Stimulated activated naive CD4-positive, alpha-beta T cell treated with Interleukin-2 at 50 U/mL for 16 hours (primary cell): Measurements from ENCODE around the gene ZNF462.

ENCODE experiments used
- DNase-seq: peaks from one replicate; lab custom pipeline; 2025; lab: John Stamatoyannopoulos, UW

Gene ZNF462

GRCh38 chr9:106929471-106930177 is 66.7 kb downstream of the ZNF462 start:
- DNase-seq = no peak

DNA sequence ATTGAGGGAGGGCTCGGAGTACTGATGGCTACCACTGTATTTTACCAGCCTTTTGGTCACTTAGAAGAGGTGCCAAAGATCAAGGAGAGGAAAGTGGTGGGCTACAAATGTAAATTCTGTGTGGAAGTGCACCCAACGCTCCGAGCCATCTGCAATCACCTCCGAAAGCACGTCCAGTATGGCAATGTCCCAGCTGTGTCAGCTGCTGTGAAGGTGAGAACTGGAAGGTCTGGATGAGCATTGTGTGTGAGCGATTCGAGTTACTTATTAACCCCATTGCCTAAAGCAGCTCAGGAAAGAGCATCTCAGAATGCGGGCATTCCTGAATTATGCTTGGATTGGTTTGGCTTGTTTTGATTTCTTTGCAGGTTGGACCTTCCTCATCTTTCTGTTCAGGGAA is 67.5 kb downstream of the ZNF462 start:
- no peak for DNase-seq

DNA sequence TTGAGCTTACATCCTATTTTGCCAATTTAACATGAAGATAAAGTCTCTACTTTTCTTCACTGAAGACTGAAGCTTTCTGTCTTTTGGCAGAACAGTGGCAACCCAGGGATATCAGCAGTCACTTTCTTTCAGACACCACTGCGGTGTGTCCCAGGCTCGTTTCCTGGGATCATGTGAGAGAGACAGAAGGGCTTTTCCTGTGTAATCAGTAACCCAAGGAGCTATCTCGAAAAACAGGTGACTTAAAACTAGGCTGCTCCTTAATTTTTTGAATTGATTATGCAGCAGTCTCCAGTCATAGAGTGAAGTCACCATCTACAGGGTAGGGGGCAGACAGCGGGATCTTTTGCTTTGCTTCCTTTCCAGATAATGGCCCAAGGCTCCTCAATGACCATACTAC is 68.5 kb downstream of the ZNF462 start:
- no peak for DNase-seq

GRCh38 chr9:106932178-106932577 is 69.2 kb downstream of the ZNF462 start:
- DNase-seq = no peak

GRCh38 chr9:106932675-106933074 is 69.7 kb downstream of the ZNF462 start:
- no peak for DNase-seq

GRCh38 chr9:106933470-106933869 is 70.5 kb downstream of the ZNF462 start:
- no peak for DNase-seq

- no peak for DNase-seq
These were observed 71.7 kb downstream of the ZNF462 start for GRCh38 chr9:106934442-106935238.

- DNase-seq = no peak
These were observed 73.7 kb downstream of the ZNF462 start for GRCh38 chr9:106936680-106937079.

DNA sequence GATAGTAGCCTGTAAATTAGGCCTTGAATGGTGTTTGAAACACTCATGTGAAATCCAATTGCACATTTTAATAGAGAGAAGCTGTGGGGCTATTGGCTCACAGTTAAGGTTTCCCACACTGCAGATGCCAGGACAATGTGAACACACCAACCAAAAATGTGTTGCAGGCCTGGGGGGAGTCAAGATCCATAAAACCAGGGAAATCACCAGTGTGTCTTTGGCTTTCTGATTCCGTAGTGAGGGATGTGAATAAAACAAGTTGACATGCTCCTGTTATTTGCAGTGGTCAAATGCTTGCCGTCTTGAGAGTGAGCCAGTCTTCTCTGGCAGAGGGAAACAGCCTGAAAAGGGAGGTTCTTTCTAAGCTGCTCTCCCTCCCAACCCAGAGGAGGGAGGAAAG is 79.0 kb downstream of the ZNF462 start:
- DNase-seq = no peak

DNA sequence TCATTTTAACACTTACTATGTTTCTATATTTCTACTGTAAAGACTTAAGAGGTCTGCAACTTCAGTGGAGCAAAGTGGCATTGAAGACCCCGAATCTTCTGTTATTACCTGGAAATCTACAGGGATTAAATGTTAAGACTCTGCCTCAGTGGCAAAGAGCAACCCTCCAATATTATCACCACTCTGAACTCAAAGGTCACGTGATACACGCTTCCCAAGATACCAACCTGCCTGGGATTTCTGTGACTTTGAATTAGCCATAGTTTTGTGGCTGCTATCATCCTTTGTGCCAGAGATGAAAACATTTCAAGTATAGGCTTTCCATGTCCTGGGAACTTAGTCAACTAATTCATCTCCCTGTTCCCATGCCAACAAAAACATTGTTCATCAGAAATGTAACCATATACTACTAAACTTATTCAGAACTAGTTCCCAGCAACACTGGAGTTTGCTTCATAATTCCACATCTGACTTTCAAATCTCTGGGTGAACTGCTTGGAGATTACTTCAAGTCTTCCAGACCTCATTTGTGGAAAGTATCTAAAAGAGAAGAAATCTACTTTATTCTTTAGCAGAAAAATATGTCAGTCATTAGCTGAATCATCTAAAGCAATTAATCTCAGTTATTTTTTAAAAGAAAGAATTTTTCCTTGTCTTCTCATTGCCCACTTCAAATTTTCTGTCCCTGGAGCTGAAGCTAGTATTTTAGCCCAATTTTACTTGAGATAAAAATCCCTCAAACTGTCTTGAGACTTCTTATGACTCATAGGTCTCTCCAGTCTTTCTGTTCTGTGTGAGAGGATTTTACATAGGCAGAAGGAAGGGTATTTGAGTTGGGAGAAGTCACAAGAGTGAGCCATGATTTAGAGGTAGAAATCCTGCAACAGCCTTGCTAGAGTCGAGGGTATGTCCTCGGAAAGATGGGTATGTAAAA is 83.0 kb downstream of the ZNF462 start:
- DNase-seq = no peak

- no peak for DNase-seq
These were observed 84.3 kb downstream of the ZNF462 start for GRCh38 chr9:106947106-106947900.

GRCh38 chr9:106953174-106953573 is 90.2 kb downstream of the ZNF462 start:
- no peak for DNase-seq

- no peak for DNase-seq
These were observed 91.6 kb downstream of the ZNF462 start for GRCh38 chr9:106954558-106954957.

GRCh38 chr9:106954974-106955850 is 92.2 kb downstream of the ZNF462 start:
- no peak for DNase-seq

- DNase-seq = no peak
These were observed 94.0 kb downstream of the ZNF462 start for GRCh38 chr9:106956971-106957370.

DNA sequence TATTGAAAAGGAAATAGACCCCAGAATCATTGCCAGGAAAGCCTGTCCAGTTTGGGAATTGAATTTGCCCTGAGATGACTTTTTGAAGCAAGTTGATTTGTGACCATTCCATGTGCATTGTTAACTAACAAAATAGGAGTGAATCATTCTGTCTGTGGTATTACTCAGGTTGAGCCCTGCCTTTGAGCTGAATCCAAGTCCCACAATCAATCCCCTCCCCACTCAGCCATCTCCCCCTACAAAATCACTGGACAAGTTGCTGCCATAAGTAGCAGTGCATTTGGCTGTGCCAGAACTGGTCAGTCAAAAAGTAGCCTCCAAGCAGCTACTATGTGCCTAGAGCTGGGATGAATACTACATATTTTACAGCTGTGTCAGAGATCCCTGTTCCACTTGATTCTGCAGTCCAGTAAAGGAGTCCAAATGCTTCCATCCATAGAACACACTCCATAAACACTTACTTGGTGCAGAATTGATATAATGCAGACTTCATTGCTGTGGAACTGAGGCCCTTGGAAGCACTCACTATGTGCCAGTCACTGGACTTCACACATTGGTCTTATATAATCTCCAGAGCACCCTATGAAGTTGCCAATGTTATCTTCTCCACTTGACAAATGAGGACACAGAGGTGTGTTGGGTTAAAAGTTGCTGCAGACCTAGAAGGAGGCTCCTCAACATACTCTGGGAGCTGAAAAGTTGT is 96.1 kb downstream of the ZNF462 start:
- no peak for DNase-seq

DNA sequence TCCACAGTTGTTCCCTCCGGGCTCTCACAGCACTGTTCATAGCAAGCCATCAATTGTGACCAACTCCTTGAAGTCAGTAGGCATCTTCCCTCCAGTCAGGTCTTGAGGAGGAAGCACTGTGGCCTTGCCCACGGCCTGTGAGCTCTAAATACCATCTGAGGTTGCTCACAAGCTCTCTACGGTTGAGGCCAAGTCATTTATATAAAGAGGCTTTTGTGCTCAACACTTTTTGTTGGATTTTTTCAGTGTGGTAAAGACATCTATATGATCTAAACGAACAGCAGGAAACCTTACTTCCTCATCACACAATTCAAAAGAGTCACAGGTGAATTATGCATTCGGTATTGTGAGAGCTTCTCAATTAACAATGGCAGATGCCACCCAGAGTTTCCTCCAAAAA is 97.3 kb downstream of the ZNF462 start:
- no peak for DNase-seq

- DNase-seq = no peak
These were observed 98.7 kb downstream of the ZNF462 start for GRCh38 chr9:106961623-106962022.

GRCh38 chr9:106962122-106962521 is 99.2 kb downstream of the ZNF462 start:
- no peak for DNase-seq
